Measurements from ENCODE around the gene RIPOR3.
"Not testable (repeated sequence)": the region's sequence is repeated elsewhere in the genome, so short reads cannot be mapped to it uniquely, and the experiment has no call there.

The RIPOR3 gene

DNA sequence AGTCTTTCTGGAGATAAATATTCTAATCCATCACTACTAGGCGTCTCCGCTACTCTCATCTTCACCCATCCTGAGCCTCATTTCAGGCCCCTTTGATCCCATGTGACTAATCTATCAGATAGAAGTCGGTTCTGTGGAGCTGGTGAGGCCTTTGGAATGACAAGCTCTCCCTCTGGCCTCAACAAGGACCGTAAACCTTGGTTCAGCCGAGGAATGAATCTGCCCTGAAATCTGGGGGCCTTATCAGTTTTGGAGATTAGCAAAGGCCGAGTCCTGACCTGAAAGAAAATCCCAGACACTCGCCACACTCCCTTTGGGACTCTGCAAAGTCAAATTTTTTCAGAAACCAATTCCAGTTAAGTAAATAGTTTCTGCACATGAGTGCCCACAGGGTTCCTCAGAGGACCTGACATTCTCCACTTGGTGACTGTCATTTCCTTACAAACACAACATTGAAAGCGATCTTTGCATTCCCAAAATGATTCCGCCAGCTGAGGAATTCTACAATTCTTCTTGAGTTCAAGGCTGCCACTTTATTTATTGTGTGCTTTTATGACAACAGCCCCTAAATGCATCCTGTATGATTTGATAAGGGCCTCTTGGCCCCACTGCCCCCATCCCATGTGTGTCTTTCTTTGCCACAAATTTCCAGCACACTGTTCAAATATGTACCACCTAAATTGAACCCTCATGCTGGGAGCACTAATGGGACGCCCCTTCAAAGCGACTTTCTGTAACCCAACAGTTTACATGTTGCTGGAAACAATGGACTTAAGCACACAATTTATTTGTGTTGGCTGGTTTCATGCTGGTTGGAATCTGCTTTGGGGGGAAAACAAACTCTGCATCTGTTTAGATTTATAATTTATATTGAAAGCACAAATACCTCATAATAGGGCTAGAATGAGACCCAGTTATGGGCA, 10.0 kb upstream of the RIPOR3 start:
- no peak for DNase-seq

GRCh38 chr20:50699688-50700087, 8.3 kb upstream of the RIPOR3 start:
- DNase-seq = no peak

- DNase-seq = not testable (repeated sequence)
Observed at GRCh38 chr20:50698255-50698654, 6.9 kb upstream of the RIPOR3 start.

GRCh38 chr20:50695135-50695872, 4.0 kb upstream of the RIPOR3 start:
- no peak for DNase-seq

GRCh38 chr20:50694379-50695134, 3.2 kb upstream of the RIPOR3 start:
- DNase-seq = no peak

DNA sequence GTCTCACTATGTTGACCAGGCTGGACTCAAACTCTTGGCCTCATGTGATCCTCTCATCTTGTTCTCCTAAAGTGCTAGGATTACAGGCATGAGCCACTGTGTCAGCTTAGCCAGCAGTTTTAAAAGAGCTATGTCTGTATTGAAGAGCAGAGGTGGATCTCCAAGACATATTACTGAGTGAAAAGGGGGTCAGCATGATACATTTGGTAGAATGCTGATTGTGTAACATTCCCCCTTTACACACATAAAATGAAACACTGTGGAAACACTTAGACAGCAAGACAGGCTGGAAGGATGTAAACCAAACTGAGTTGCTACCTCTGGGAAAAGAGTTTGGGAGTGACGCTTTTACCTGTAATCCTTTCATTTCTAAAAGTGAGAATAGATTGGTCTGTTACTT, 1.7 kb upstream of the RIPOR3 start:
- DNase-seq = no peak

DNA sequence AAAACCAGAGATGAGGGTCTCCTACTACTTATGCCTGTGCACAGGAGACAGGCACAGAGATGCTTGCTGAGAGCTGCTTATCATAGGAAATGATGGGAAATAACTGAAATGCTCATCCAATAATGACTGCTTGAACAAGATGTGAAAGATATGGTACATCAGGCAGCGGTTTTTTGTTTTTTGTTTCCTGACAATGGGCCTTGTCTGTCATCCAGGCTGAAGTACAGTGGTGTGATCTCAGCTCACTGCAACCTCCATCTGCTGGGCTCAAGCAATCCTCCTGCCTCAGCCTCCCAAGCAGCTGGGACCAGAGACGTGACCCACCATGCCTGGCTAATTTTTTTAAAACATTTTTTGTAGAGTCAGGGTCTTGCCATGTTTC, 1.2 kb upstream of the RIPOR3 start:
- DNase-seq = no peak

GRCh38 chr20:50691573-50692551, 520 bp upstream of the RIPOR3 start:
- DNase-seq = no peak

DNA sequence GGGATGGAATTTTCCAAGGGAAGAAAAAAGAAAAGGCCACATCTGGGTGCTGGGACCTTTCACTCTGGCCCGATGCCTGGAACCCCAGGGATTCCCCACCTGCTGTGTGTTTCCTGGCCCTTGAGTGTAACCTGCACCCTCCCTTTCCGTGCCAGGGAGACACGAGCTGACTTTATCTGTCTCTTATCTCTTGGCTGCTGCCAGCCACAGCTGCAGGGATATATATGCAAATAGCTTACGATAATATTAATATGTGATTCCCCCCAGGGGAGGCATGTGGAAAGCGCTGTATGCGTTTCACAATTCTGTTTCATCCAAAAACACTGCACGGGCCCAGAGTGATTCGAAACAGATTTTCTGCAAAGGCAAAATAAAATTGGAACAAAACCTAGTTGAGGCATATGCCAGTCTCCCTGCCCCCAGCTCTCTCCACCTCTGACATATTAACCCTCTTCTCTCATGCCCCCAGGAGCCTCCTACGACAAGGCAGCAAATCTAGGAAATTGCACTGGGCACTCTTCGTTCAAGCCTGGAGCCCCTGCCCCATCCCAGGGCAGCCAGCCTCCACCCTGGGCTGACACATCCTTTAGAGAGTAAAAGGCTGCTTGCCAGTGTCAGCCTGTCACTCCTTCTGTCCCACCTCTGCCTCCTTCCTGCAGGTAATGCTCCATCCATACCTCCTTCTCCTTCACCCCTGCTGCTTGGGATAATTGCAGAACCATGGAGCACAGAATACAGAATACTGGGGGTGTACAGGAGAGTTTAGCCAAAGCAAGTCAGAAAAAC, 1.3 kb downstream of the RIPOR3 start:
- DNase-seq = no peak

DNA sequence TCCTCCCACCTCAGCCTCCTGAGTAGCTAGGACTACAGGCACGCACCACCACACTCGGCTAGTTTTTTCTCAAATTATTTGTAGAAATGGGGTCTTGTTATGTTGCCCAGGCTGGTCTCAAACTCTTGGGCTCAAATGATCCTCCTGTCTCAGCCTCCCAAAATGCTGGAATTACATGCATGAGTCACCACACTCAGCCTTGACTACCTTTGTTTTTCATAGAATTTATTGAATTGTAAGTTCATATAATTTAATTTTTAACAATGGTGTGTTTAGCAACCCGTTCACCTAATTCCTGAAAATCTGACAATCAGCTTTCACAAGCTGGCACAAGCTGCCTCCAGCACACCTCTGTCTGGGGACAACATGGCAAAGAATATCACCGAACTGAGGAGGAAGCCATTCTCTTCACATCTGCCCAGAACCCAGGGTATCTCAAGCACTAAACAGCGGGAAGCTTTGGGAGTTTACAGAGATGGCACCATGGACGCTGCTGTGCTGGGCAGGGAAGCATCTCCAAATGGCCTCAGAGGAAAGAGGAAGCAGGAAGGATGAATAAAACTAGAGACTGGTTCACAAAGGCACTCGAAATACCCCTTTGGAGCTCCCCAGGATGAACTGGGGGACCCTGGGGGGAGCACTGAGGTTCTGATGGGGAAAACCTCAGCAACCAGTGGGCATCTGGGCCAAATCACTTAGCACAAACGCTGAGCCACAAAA, 2.9 kb downstream of the RIPOR3 start:
- DNase-seq = no peak

DNA sequence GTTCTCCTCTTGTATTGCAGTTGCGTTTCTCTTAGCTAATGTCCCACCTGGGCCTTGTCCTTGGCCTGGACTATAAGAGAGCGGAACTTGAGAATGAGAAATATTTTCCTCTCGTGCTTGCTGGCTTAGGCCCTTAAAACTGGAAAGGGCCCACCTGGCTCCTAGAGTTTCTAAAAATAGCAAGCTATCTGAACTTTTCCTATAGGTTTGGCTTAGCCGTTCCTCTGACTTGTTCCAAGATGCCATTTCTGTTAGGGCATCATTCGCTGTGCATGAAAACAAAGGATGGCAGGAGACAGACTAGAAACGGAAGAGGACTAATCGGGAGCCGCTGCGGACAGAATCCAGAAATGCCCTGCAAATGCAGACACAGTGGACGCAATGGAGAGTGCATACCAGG, 4.5 kb downstream of the RIPOR3 start:
- no peak for DNase-seq

DNA sequence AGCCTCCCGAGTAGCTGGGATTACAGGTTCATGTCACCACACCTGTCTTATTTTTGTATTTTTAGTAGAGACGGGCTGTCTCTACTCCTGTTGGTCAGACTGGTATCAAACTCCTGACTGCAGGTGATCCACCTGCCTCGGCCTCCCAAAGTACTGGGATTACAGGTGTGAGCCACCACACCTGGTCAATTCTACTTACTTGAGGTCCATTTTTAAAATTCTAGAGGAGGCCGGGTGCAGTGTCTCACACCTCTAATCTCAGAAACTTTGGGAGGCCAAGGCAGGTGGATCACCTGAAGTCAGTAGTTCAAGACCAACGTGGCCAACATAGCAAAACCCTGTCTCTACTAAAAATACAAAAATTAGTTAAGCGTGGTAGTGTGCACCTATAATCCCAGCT, 7.8 kb downstream of the RIPOR3 start:
- no peak for DNase-seq

- DNase-seq = no peak
Observed at GRCh38 chr20:50682947-50683530, 8.3 kb downstream of the RIPOR3 start.

- DNase-seq = no peak
Observed at GRCh38 chr20:50682065-50682464, 9.3 kb downstream of the RIPOR3 start.

- no peak for DNase-seq
Observed at GRCh38 chr20:50681359-50682064, 9.8 kb downstream of the RIPOR3 start.

DNA sequence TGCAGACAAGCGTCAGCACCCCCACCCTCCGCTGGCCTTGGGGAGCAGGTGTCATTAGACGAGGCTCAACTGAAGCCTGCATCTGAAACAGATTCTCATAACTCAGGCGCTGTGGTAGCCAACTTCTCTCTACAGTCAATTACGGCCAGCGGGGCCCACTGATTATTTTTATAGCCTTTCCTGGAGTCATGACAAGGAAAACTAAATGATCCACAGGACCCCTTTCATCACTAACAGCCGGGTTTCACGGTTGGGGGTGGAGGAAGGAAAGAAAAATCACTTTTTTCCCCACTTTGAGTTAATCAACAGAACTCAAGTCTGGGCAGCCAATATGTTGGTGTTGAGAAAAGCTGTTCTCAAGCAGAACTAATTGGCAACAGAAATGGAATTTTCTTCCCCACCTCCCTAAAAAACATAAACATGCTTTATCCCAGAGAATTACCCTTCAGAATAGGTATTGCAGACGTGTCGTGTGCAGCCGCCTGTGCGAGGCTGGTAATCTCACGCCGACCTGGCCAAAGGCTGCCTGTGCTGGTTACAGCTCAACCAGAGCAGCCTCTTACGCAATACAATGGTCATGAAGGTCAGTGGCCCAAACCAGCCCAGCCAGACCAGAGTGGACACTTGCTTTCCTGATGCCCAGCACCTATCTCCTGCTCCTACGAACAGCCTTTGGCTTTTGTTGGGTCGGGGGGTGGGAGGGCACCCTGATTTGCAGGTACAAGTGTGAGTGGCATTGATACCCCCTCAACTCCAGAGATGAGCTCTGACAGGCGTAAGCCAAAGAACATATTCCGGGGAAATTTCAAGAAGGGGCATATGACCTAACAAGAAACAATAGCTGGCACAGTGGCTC, 11.0 kb downstream of the RIPOR3 start:
- DNase-seq = no peak

DNA sequence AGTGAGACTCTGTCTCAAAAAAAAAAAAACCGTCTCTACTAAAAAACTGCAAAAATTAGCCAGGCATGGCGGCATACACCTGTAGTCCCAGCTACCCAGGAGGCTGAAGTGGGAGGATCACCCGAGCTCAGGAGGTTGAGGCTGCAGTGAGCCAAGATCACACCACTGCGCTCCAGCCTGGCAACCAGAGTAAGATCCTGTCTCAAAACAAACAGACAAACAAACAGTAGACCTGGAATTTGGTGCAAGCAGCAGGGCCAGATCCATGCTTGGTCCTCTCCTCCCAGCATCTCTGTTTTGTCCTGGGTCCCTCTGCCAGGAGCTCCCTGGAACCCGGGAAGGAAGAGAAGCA, 11.6 kb downstream of the RIPOR3 start:
- DNase-seq = no peak

GRCh38 chr20:50678169-50678898, 13.0 kb downstream of the RIPOR3 start:
- no peak for DNase-seq

Data from activated CD8-positive, alpha-beta memory T cell treated with anti-CD3 and anti-CD28 coated beads, Interleukin-2, amount 50 U/mL, for 4 hours (primary cell).